GM04503 (cell line): Measurements from ENCODE around the gene MAP3K19.
"Not testable (repeated sequence)": the region's sequence is repeated elsewhere in the genome, so short reads cannot be mapped to it uniquely, and the experiment has no call there.

Experiments
- DNase-seq: peaks from one replicate; pipeline ENCODE4 v3.0.0-alpha.2; 2012; ENCODE audit warnings: low read depth

The MAP3K19 gene

DNA sequence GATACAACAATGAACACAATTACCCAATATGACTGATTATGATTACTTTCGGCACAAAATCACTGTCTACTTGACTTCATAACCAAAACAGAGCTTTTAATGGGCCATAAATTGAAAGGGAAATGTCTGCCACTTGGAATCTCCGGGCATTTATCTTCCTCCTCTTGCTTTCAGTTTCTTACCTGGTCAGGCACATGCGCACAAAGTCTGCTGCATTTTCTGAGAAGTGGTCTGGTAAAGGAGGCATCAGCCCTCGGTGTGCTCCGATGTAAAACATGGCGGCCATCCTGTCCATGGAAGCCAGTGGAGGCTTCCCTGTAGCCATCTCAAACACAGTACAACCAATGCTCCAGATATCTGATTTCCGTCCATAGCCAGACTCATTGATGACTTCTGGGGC is 66.6 kb downstream of the MAP3K19 start:
- DNase-seq: no peak

DNA sequence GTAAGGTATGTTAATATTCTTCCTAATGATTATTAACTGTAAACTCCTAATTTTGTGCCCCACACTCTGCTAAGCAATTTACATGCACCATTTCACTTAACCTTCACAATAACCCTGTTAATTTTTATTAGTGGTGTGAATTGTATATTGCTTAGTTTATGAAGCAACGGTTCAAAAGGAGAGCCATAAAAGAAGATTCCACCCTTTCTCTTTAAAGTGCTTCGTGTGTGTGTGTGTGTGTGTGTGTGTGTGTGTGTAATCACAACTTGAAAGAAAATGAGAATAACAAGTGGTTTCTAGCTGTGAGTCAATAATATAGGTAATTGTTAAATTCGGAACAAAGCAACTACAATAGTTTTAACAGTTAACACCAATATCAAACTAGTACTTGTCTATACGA is 68.0 kb downstream of the MAP3K19 start:
- no peak for DNase-seq

DNA sequence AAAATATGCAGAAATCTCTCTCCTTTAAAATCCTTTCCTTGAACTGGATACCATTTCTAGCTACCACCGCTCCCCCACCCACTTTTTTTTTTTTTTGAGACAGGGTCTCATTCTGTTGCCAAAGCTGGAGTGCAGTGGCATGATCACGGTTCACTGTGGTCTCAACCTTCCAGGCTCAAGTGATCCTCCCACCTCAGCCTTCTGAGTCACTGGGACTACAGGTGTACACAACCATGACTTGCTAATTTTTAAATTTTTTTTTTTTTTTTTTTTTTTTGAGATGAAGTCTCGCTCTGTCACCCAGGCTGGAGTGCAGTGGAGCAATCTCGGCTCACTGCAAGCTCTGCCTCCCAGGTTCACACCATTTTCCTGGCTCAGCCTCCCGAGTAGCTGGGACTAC is 70.1 kb downstream of the MAP3K19 start:
- not testable (repeated sequence) for DNase-seq

DNA sequence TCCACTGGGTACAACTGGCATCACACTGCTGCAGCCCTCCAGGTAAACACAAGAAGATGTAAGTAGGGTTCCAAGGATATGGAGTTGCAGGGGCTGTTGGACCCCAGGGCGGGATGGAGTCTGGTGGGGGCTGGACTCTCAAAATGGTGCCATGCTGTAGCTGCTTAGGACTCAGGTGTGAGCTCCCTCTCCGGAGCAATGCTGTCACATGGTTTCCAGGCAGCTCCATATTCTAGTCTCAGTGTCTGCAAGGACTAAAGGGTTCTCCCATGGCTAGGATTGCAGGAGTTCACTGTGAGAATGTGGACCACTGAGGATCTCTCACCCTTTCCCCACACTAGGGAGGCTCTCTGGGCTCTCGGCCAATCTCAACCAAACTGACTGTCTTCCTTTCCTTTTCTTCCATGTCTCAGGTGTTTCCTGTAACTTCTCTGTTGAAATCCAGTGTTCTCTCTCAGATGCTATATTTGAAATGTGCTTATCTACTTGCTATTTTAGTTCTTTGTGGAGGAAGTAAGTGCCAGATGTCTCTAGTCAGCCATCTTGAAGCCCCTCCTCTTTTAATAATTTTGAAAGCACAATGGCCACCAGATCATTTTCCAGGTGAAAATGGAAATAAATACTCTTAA is 71.1 kb downstream of the MAP3K19 start:
- DNase-seq: no peak

DNA sequence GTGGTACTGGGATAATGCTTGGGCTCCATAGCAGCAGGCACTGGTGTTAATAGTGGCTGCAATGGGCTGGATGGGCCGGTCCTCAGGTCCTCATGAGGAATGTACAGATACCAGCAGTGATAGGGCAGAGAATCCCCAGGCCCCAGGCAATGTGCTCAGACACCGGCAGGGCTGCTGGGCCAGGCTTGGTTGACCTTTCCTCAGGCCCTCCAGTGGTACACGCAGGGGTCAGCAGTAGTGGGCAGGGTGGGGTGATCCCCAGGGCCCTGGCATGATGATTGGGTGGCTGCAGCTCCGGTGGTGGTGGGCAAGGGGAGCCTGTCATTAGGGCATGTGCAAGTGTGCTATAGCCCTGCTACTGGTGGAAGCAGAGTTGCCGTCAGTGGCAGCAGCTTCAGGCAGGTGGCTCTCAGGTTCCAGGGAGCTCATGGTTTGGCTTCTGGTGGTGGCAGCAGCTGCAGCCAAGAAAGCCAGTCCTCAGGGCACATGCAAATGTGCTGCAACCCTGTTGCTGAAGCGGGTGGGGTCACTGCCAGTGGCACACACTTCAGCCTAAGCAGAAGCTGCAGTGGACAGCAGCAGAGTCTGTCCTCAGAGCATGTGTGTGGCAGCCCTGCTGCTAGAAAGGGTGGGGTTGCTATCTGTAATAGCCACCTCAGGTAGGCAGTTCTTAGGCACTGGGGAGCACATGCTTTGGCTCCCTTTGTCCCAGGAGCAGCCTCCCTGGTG is 71.8 kb downstream of the MAP3K19 start:
- DNase-seq: no peak

DNA sequence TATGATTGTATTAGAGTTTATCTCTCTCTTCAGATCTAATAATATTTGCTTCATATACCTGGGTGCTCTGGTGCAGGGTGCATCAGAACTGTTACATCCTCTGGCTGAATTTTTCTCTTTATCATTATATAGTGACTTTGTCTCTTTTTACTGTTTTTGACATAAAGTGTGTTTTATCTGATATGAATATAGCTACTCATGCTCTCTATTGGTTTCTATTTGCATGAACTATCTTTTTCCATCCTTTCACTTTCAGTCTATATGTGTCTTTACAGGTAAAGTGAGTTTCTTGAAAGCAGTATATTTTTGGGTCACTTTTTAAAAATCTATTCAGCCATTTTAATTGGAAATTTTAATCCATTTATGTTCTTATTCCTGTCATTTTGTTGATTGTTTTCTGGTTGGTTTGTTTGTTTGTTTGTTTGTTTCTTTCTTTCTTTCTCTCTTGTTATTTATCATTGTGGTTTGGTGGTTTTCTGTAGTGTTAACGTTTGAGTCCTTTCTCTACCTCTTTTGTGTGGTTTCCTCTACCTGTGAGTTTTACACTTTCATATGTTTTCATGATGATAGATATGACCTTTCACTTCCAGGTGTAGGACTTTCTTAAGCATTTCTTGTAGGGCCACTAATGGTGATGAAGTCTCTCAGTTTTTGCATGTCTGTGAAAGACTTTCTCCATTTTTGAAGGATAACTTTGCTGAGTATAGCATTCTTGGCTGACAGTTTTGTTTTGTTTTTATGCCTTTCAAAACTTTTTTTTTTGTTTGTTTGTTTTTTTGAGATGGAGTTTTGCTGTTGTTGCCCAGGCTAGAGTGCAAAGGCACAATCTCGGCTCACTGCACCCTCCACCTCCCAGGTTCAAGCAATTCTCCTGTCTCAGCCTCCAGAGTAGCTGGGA is 73.8 kb downstream of the MAP3K19 start:
- DNase-seq: no peak

DNA sequence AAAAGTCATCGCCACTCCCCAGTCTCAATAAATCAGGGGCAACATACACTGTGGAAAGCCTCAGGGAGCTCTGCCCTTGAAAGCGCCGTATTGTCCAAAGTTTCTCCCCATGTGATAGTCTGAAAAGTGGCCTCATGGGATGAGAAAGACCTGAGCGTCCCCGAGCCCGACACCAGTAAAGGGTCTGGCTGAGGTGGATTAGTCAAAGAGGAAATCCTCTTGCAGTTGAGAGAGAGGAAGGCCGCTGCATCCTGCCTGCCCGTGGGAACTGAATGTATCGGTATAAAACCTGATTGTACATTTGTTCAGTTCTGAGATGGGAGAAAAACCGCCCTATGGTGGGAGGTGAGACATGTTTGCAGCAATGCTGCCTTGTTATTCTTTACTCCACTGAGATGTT is 80.1 kb downstream of the MAP3K19 start:
- not testable (repeated sequence) for DNase-seq

DNA sequence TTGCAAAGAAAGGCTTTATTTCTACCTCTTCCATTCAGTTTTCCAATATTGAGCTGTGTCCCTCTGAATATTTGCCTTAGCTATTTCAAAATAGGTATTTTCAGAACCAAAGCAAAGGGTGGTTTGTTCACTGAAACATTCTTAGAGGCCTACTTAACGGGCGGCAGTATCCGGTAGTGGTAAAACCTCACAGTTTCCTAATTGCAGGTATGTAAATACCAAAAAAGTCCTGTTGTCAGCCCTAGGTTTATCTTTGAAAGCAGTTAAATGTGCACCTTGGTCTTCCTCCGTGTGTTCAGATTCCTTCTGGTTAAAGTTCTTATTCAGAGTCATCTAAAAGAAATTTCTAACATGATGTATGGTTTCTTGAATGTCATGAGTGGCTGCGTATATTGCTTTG is 89.8 kb downstream of the MAP3K19 start:
- no peak for DNase-seq

DNA sequence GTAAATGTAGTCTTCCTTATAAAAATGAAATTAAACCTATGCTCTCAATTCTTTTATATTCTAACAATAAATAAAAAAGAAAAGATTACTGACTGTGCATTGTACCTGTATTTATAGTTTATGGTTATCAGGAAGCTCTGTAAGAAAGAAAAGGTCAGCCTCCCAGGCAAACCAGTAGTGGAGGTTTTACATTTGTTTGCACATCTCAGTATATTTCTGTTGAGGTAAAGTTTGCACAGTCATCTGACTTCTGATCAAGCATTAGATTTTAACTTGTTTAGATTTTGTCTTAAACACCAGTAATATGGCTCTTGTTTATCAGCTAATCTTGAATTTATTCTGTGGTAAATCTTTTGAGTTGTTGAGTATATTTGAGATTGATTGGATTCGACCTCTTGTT is 91.5 kb downstream of the MAP3K19 start:
- no peak for DNase-seq

DNA sequence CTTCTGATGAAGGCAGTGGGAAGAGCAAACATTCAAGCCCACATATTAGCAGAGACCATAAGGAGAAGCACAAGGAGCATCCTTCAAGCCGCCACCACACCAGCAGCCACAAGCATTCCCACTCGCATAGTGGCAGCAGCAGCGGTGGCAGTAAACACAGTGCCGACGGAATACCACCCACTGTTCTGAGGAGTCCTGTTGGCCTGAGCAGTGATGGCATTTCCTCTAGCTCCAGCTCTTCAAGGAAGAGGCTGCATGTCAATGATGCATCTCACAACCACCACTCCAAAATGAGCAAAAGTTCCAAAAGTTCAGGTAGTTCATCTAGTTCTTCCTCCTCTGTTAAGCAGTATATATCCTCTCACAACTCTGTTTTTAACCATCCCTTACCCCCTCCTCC is 93.2 kb downstream of the MAP3K19 start:
- no peak for DNase-seq

DNA sequence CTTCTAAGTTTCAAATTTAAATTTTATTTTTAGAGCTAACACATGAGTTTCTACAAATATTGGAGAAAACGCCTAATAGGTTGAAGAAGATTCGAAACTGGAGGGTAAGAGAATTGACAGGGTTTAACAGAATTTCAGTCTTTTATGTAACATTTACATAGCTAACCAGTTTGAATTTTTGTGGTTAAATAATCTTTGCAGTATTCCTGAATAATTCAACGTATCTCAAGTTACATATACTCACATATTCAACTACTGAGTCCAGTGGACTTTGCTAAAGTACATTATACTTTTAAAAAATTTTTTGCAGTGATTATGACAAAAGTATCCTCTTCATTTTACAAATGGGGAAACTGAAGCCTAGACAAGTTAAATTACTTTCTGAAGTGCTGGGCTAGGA is 94.6 kb downstream of the MAP3K19 start:
- DNase-seq: no peak

DNA sequence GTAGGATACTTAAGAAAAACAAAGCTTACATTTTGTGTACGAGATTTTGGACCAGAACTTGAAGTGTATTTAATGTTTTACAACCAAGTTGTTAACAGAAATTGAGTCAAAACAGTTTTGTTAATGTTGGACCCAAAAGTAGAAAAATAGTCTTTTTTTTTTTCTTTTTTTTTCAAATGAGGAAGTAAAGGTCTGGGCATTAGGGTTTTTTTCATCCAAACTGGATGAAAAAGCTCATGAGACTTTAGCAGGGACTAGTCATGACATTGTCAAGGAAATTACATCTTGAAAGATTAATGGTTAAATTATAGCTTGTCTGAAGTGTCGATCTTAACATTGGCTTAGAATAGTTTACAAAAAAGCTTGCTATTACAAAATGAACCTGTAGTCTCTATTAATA is 96.4 kb downstream of the MAP3K19 start:
- DNase-seq: no peak

DNA sequence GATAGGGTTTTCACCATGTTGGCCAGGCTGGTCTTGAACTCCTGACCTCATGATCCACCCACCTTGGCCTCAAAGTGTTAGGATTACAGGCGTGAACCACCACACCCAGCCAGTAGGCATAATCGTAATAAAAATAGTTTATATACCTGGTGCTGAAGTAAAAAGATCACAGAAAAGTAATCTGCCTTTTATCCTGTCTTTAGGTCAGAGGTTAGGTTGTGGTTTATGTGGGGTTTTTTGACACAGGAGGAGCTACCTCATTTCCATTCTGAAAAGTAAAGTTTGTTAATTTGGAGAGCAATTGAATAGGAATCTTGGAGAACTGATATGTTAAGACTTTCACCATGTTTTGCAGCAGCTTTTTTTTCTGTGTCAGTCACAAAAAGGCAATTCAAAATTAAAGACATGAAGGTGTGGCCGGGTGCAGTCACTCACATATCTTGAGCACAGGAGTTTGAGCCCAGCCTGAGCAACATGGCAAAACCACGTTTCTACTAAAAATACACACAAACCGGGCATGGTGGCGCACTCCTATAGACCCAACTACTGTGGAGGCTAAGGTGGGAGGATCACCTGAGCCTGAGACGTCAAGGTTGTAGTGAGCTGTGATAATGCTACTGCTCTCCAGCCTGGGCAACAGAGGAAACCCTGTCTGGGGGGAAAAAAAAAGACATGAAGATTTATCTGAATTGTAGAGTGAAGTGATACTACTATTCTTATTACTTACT is 97.1 kb downstream of the MAP3K19 start:
- no peak for DNase-seq

DNA sequence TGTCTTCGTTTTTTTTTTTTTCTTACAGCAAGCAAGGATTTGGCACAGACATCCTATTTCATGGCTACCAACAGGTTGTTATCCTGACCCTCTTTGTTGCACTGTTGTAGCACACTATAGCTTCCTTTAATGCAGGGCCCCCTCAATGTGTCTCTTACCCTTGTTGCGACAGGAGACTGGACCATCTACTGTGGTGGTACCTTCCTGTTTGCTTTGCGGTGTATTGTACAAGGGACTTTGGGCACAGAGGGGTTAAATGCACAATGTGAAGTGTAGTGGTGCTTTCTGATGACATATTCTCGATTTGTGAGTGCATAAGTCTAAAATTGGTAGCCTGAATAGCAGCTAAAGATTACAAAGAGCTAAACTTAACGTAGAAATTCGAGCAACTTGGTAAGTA is 101.2 kb downstream of the MAP3K19 start:
- no peak for DNase-seq

DNA sequence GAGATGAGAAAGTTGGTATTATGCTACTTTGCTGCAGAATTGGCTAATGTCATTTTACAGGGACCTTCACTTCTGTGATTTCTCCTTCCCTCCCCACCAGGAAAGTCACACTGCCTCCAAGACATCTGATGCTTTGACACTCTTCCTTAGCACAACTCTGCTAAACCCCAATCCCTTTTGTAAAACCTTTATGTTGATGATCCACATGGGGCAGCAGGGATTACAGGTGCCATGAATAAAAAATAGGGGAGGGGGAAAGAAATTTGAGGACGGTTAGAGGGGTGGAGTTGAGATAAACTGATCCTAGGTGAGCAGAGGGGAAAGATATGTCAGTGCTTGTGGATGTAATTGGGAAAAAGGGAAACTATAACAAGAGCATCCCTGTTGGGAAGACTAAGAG is 102.3 kb downstream of the MAP3K19 start:
- no peak for DNase-seq

DNA sequence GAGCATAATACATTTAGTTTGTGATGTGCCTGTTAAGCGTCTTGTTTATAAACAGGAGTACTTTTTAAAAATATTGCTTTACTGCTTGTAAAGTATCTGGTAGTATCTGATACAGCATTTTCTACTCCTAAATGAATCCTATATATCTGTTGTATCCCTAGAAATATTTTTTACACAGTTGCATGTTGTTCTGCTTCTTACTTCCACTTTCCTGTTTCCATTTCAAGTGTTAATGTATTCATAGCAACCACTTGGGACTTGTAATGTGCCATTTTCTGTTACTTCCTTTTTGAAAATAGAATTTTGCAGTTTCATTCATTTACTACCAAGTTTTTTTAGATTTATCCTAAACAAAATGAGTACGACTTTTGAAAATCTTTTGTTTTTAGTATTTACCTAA is 103.7 kb downstream of the MAP3K19 start:
- DNase-seq: no peak

DNA sequence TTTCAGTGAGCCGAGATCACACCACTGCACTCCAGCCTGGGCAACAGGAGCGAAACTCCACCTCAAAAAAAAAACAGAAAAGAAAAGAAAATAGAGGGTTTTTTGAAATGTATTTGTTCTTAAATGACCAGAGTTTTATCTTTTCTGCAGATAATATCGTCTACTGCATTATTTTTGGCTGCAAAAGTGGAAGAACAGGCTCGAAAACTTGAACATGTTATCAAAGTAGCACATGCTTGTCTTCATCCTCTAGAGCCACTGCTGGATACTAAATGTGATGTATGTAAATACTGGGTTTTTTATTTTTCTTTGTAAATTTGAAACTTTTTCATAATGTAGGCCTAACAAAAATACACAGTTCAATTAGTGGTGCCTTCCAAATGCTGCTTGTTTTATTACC is 110.6 kb downstream of the MAP3K19 start:
- DNase-seq: no peak

DNA sequence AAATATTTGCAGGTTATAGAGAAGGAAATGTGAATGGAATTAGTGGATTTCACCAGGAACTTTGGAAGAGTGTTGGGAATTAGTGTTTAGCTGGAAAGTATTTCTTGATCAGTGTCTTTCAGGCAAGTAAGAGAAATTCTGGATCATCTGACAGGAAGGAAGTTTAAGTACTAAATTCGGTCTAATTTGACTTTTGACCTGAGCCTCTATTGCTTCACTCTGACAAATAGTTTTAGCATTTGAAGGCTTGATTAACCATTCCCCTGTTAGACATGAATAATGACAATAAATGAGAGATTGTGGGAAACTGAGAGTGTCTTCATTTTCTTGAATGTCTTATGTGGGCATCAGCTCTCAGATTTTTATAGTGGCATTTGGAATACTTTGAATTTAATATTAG is 112.6 kb downstream of the MAP3K19 start:
- DNase-seq: peak; percentile 7

DNA sequence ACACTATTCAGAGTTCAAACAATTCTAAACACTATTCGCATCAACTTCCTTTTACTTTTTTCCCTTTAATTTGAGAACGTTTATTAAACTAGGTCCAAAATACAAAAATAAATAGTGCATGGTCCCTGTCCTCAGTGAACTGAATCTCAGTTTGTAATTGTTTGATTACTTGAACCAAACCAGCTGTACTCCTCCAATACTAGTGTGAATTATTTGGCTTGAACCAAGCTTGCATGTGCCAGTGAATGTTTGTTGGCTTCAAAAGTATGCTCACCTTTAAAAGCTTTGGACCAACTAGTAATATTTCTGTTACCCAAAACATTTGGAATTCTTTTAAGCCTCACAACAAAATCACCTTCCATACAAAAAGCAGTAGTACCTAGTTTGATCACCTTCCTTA is 113.1 kb downstream of the MAP3K19 start:
- DNase-seq: no peak

DNA sequence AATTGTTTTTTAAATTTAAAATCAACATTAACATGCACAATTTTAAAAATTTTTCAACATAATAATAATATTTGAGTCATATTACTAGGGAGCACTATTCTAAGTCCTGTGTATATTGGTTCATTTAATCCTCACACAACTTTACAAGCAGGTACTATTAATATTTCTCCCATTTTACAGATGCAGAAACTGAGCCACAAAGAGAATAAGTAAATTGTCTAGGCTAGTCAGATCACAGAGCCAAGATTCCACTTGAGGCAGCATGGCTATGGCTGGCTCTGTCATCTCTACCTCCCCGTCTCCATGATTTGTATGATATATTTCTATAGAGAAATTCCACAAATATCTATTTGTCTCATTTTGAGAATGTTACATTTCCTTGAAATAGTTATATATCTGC is 113.5 kb downstream of the MAP3K19 start:
- DNase-seq: no peak

DNA sequence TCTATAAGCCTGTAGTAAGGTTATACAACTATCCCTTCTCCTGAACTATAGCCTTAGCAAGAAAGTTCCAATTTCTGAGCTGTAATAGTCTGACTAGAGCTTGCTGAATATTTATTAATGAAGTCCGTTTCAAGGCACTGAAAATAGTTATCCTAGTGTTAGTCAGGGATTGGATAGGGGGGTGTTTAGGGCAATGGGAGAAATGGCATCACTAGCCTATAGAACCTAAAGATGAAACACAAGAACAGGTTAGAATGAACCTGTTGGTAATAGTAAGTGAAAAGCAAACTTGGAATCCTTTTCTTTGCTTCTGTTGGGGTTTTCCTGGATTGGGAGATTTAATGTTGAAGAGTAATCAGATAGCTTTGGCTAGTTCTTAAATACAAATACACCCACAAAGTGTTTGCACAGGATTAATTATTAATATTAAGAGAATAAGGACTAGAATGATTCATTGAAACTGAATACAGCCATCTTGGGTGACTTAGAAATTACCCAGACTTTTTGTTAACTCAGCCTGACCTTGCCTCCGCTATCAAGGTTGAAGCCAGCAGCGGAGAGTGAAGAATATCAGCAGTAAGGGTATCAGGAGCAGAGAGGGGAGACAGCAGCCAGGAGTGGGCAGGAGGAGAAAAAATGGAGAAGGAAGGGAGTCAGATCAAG is 114.3 kb downstream of the MAP3K19 start:
- no peak for DNase-seq

DNA sequence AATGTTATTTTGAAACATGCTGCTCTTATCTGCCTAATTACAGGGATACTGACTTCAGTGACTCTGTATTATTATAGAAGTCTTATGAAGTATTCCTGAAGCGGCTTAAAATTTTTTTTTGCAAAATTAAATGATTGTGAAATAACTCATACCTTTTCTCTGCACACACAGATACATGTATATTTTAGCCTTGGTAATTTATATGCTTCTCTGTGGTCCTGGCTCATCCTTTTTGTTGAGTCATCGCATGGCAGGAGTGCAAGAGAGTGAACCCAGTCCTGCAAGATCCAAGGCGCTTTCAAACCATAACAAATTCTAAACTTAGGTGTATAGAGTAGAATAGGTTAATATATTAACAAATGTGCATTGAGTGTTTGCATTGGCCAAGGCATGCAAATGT is 120.1 kb downstream of the MAP3K19 start:
- no peak for DNase-seq
